NT2/D1 (cell line): Measurements from ENCODE around the gene SNCG.
A peak's percentile ranks its signal among the peaks of the same experiment; 100 is the strongest.

Experiments used
- DNase-seq: peaks from one replicate; pipeline ENCODE4 v3.0.0-alpha.2; 2011; ENCODE audit warnings: low read depth, low spot score
- H3K27me3 ChIP-seq: 2 replicates; pipeline ENCODE4 v1.6.0; 2011; ENCODE audit warnings: mild to moderate bottlenecking; ENCODE audit not compliant: insufficient read length, insufficient read depth
- H3K36me3 ChIP-seq: 2 replicates; pipeline ENCODE4 v1.6.1; 2011; ENCODE audit warnings: mild to moderate bottlenecking, low read length, mixed read lengths; ENCODE audit not compliant: insufficient read depth, insufficient read length
- H3K4me1 ChIP-seq: 2 replicates; pipeline ENCODE4 v1.5.1; 2011; ENCODE audit not compliant: insufficient read depth, insufficient read length
- H3K4me3 ChIP-seq: 2 replicates; pipeline ENCODE4 v1.5.1; 2011; ENCODE audit warnings: low read depth; ENCODE audit not compliant: insufficient read length
- H3K9ac ChIP-seq: 2 replicates; pipeline ENCODE4 v1.6.0; 2011; ENCODE audit warnings: low read depth; ENCODE audit not compliant: insufficient read length
- H3K9me3 ChIP-seq: 2 replicates; pipeline ENCODE4 v1.5.1; 2011; ENCODE audit warnings: mild to moderate bottlenecking, low read length; ENCODE audit not compliant: insufficient read depth
- SUZ12 ChIP-seq: IDR thresholded peaks from 2 replicates; pipeline ENCODE4 v1.6.1; 2011; ENCODE audit not compliant: insufficient read length, insufficient read depth; ENCODE audit errors: extremely low read depth
- YY1 ChIP-seq: IDR thresholded peaks from 2 replicates; pipeline ENCODE4 v1.6.1; 2011; ENCODE audit not compliant: insufficient read length, insufficient read depth
- ZNF274 ChIP-seq: IDR thresholded peaks from 2 replicates; pipeline ENCODE4 v1.6.1; 2011; ENCODE audit warnings: mild to moderate bottlenecking, low read depth, low read length

The SNCG gene

GRCh38 chr10:86964061-86964846, 5.9 kb downstream of the SNCG start:
- DNase-seq: no peak
- TF ChIP-seq ZNF274 (no peak), SUZ12 (no peak), YY1 (no peak)
- no peaks in the 10 kb centered on the region for H3K36me3 ChIP-seq
- no peaks in the 10 kb centered on the region for H3K27me3 ChIP-seq
- peaks cover 43% of the 10 kb centered on the region for H3K4me1 ChIP-seq
- no peak overlapping the region for H3K4me3 ChIP-seq
- no peaks in the 10 kb centered on the region for H3K9me3 ChIP-seq
- no peak overlapping the region for H3K9ac ChIP-seq

- DNase-seq: no peak
- Histone ChIP-seq H3K36me3 (no peaks in the 10 kb centered on the region), H3K4me1 (peaks cover 39% of the 10 kb centered on the region), H3K9ac (no peak overlapping the region), H3K9me3 (no peaks in the 10 kb centered on the region), H3K27me3 (no peaks in the 10 kb centered on the region), H3K4me3 (no peak overlapping the region)
- TF ChIP-seq YY1 (no peak), SUZ12 (no peak), ZNF274 (no peak)
These were observed 6.4 kb downstream of the SNCG start for GRCh38 chr10:86964847-86965190.

GRCh38 chr10:86965986-86966654, 7.7 kb downstream of the SNCG start:
- TF ChIP-seq SUZ12 (no peak), ZNF274 (no peak), YY1 (no peak)
- Histone ChIP-seq H3K27me3 (no peaks in the 10 kb centered on the region), H3K4me1 (peaks cover 30% of the 10 kb centered on the region), H3K4me3 (no peak overlapping the region), H3K36me3 (no peaks in the 10 kb centered on the region), H3K9me3 (no peaks in the 10 kb centered on the region), H3K9ac (peak overlapping the region; percentile 69)
- DNase-seq: no peak

GRCh38 chr10:86967481-86967941, 9.1 kb downstream of the SNCG start:
- H3K36me3 ChIP-seq: no peaks in the 10 kb centered on the region
- H3K4me1 ChIP-seq: peaks cover 23% of the 10 kb centered on the region
- H3K9me3 ChIP-seq: no peaks in the 10 kb centered on the region
- H3K27me3 ChIP-seq: peaks cover 2% of the 10 kb centered on the region
- no peak for DNase-seq
- H3K9ac ChIP-seq: no peak overlapping the region
- TF ChIP-seq YY1 (no peak), SUZ12 (no peak), ZNF274 (no peak)
- no peak overlapping the region for H3K4me3 ChIP-seq

- H3K36me3 ChIP-seq: no peaks in the 10 kb centered on the region
- peaks cover 25% of the 10 kb centered on the region for H3K4me1 ChIP-seq
- peak within 1 kb of the TSS; percentile 21 for H3K9ac ChIP-seq
- no peak for DNase-seq
- H3K9me3 ChIP-seq: no peaks in the 10 kb centered on the region
- H3K27me3 ChIP-seq: peaks cover 7% of the 10 kb centered on the region
- TF ChIP-seq ZNF274: no peak
- no peak for TF ChIP-seq SUZ12
- no peak for TF ChIP-seq YY1
- H3K4me3 ChIP-seq: no peak within 1 kb of the TSS
These were observed 10.0 kb downstream of the SNCG start, which contains the start of gene ADIRF for GRCh38 chr10:86968271-86968993. Gene ADIRF, plus strand, starts transcription at chr10:86968482. Its CDS starts 63 bp downstream, at chr10:86968545.

GRCh38 chr10:86968994-86969355, 10.6 kb downstream of the SNCG start:
- peaks cover 23% of the 10 kb centered on the region for H3K4me1 ChIP-seq
- peak overlapping the region; percentile 21 for H3K9ac ChIP-seq
- H3K27me3 ChIP-seq: peaks cover 7% of the 10 kb centered on the region
- no peaks in the 10 kb centered on the region for H3K9me3 ChIP-seq
- DNase-seq: no peak
- H3K4me3 ChIP-seq: no peak overlapping the region
- TF ChIP-seq ZNF274 (no peak), YY1 (no peak), SUZ12 (no peak)
- H3K36me3 ChIP-seq: no peaks in the 10 kb centered on the region

GRCh38 chr10:86969421-86970041, 11.1 kb downstream of the SNCG start:
- no peak for DNase-seq
- TF ChIP-seq SUZ12 (no peak), YY1 (no peak), ZNF274 (no peak)
- peak overlapping the region; percentile 21 for H3K9ac ChIP-seq
- peaks cover 20% of the 10 kb centered on the region for H3K4me1 ChIP-seq
- peaks cover 7% of the 10 kb centered on the region for H3K27me3 ChIP-seq
- no peaks in the 10 kb centered on the region for H3K9me3 ChIP-seq
- H3K4me3 ChIP-seq: peak overlapping the region; percentile 64
- H3K36me3 ChIP-seq: no peaks in the 10 kb centered on the region
